ENCODE results near the gene DDX10. TPM values are rescaled to one million over a fixed set of nuclear protein-coding genes. Genes with fewer than 3 reads are reported as not detected.

Gene DDX10
- total and polyA plus RNA-seq, 2 of the 8 experiments (the other 6 are each of a cell fraction or from before 2014, with no cell fraction given) = 49.2 to 52.2 TPM

DNA sequence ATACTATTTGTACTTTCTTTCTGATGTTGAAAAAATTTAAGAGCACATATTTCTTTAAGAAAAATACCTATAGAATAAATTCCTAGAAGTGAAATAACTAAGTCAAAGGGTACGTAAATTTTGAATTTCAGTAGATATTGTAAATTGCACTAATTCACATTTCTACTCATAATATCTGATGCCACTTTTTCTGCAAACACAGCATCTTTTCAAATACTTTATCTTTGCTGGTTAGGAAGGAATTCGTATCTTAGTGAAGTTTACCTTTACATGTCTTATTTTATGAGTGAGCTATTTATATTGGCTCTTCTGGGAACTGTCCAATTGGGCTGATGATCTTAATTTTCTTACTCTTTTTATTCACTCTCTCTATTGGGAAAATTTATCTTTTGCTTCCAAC, 148.2 kb downstream of the DDX10 start:
- H3K4ac ChIP-seq (replicated peaks; ENCODE audit: insufficient read length, low read depth, low read length) = no peak overlapping the region
- no peak overlapping the region for H2AK5ac ChIP-seq (ENCODE audit: low read depth, low read length)
- WGBS, 2 experiments (ENCODE audit: extremely low coverage in 1 of 2, insufficient coverage in 1 of 2, insufficient read length in 1 of 2, insufficient replicate concordance in 2 of 2, low coverage in 1 of 2, low lambda C conversion rate in 2 of 2, missing lambda C conversion rate in 1 of 2) = 89% methylated on average over 2 of the region's 2 CpGs; no CpG with 5 or more reads in 1 of the 2 experiments
- no peak overlapping the region for H3K27ac ChIP-seq (ENCODE audit: low read depth, low read length)
- no peak overlapping the region for H3K9ac ChIP-seq (replicated peaks in 1 of 4; ENCODE audit: extremely low read depth in 1 of 4, low read depth in 3 of 4, low read length in 3 of 4)
- no peak overlapping the region for H4K8ac ChIP-seq (ENCODE audit: extremely low read depth, insufficient read depth, low read length)
- no peaks in the 10 kb centered on the region for H3K79me1 ChIP-seq (ENCODE audit: low read depth, low read length)
- ChIA-PET CTCF (ENCODE audit: partially characterized antibody) (interaction anchor here (0.5 to 1.9 kb wide), 2 partner anchors 24 to 1788 kb away, joined by 3 to 9 read pairs; no protein-coding TSS in a partner anchor), POLR2A (ENCODE audit: partially characterized antibody) (no interaction called here)
- H3K4me1 ChIP-seq (replicated peaks in 1 of 4; ENCODE audit: control insufficient read depth in 3 of 4, insufficient read depth in 4 of 4, low read length in 3 of 4) = no peaks in the 10 kb centered on the region; a peak in 1 of 7 replicates
- no peak overlapping the region for H2BK15ac ChIP-seq (ENCODE audit: low read length)
- H4K91ac ChIP-seq (replicated peaks; ENCODE audit: insufficient read length, low read length) = no peak overlapping the region
- H3K18ac ChIP-seq (ENCODE audit: extremely low read depth, low read length) = no peak overlapping the region
- H2BK20ac ChIP-seq (ENCODE audit: low read length) = no peak overlapping the region
- H2BK5ac ChIP-seq (ENCODE audit: low read depth, low read length) = no peak overlapping the region
- no peak overlapping the region for H4K5ac ChIP-seq (ENCODE audit: insufficient read length, low read depth, low read length)
- peaks cover 0 to 2% of the 10 kb centered on the region in 2 experiments; a peak in 1 of 4 replicates for H3K79me2 ChIP-seq (ENCODE audit: control insufficient read depth in 1 of 2, insufficient read depth in 2 of 2, low read length in 2 of 2)
- H3K27me3 ChIP-seq (replicated peaks in 1 of 4; ENCODE audit: control insufficient read depth in 3 of 4, extremely low read depth in 1 of 4, insufficient read depth in 3 of 4, low read length in 3 of 4) = no peaks in the 10 kb centered on the region
- no peaks in the 10 kb centered on the region for H4K20me1 ChIP-seq (replicated peaks in 1 of 2; ENCODE audit: control insufficient read depth in 1 of 2, insufficient read depth in 2 of 2, low read length in 2 of 2)
- no peak overlapping the region for H3K14ac ChIP-seq (ENCODE audit: insufficient read length)
- H2AFZ ChIP-seq (ENCODE audit: low read length) = no peak overlapping the region
- H3K23me2 ChIP-seq (ENCODE audit: low read depth, low read length) = no peaks in the 10 kb centered on the region
- no peak overlapping the region for H3K4me3 ChIP-seq (ENCODE audit: extremely low read depth in 1 of 4, insufficient read depth in 2 of 4, low read depth in 3 of 4, low read length in 4 of 4)
- H3K23ac ChIP-seq (ENCODE audit: insufficient read length) = no peak overlapping the region
- TF ChIP-seq RXRA (IDR thresholded peaks at IDR 0.05; ENCODE audit: insufficient read depth, low read depth, low read length) (no peak), CREB1 (IDR thresholded peaks at IDR 0.05) (no peak), RFX5 (IDR thresholded peaks at IDR 0.05; ENCODE audit: borderline replicate concordance, low read depth, low read length) (no peak), KDM1A (IDR thresholded peaks at IDR 0.05; ENCODE audit: borderline replicate concordance, low read length) (no peak), BRCA1 (IDR thresholded peaks at IDR 0.05; ENCODE audit: low read depth, low read length) (no peak), JUND (IDR thresholded peaks at IDR 0.05; ENCODE audit: low read length) (no peak), PHF8 (conservative IDR thresholded peaks at IDR 0.05; ENCODE audit: low read depth, low read length) (no peak), TCF12 (IDR thresholded peaks at IDR 0.05; ENCODE audit: low read depth, low read length) (no peak), POLR2A (IDR thresholded peaks at IDR 0.05; ENCODE audit: control extremely low read depth in 1 of 2, low read depth in 2 of 2, low read length in 2 of 2) (no peak), POLR2AphosphoS5 (IDR thresholded peaks at IDR 0.05; ENCODE audit: low read depth, low read length) (no peak), SAP30 (IDR thresholded peaks at IDR 0.05; ENCODE audit: insufficient read depth, insufficient replicate concordance, low read length) (no peak), SP1 (IDR thresholded peaks at IDR 0.05; ENCODE audit: low read depth, low read length) (no peak), RNF2 (IDR thresholded peaks at IDR 0.05; ENCODE audit: borderline replicate concordance, low read depth, low read length, missing control alignments, poor library complexity, severe bottlenecking) (no peak), TEAD4 (IDR thresholded peaks at IDR 0.05; ENCODE audit: low read depth, low read length) (no peak), ASH2L (IDR thresholded peaks at IDR 0.05; ENCODE audit: low read length) (no peak), KDM5A (IDR thresholded peaks at IDR 0.05; ENCODE audit: low read length) (no peak)
- H3K56ac ChIP-seq (replicated peaks; ENCODE audit: insufficient read length, low read depth, low read length) = no peak overlapping the region
- no peaks in the 10 kb centered on the region for H3K9me3 ChIP-seq (ENCODE audit: insufficient read depth in 2 of 2, low read depth in 1 of 2, low read length in 1 of 2)
- no peak overlapping the region for H2BK120ac ChIP-seq (replicated peaks; ENCODE audit: low read depth, low read length)
- DNase-seq (ENCODE audit: low read depth in 1 of 2, low spot score in 2 of 2) (no peak), FAIRE-seq (no peak)
- H3K36me3 ChIP-seq (ENCODE audit: control insufficient read depth in 2 of 4, insufficient read depth in 4 of 4, low read length in 3 of 4) = no peaks in the 10 kb centered on the region
- H3K4me2 ChIP-seq (ENCODE audit: insufficient read depth in 1 of 2, low read depth in 2 of 2, low read length in 2 of 2) = no peak overlapping the region
- H2BK12ac ChIP-seq (ENCODE audit: low read depth, low read length) = no peak overlapping the region

Data from H1 (cell line).